ENCODE results near the gene SKI. TPM values are rescaled to one million over a fixed set of nuclear protein-coding genes. Genes with fewer than 3 reads are reported as not detected.

Gene SKI
- total and polyA plus RNA-seq, 10 of the 15 experiments (the other 5 are each of a cell fraction or from before 2014, with no cell fraction given): 0.03 to 14.9 (median 0.96) TPM

- TF ChIP-seq CBX3 (IDR thresholded peaks at IDR 0.05; ENCODE audit: borderline replicate concordance, low read depth): no peak
- no peak for TF ChIP-seq CEBPB (IDR thresholded peaks at IDR 0.05; ENCODE audit: borderline replicate concordance in 1 of 2, low read depth in 2 of 2, low read length in 2 of 2)
- TF ChIP-seq, protein P1, sequence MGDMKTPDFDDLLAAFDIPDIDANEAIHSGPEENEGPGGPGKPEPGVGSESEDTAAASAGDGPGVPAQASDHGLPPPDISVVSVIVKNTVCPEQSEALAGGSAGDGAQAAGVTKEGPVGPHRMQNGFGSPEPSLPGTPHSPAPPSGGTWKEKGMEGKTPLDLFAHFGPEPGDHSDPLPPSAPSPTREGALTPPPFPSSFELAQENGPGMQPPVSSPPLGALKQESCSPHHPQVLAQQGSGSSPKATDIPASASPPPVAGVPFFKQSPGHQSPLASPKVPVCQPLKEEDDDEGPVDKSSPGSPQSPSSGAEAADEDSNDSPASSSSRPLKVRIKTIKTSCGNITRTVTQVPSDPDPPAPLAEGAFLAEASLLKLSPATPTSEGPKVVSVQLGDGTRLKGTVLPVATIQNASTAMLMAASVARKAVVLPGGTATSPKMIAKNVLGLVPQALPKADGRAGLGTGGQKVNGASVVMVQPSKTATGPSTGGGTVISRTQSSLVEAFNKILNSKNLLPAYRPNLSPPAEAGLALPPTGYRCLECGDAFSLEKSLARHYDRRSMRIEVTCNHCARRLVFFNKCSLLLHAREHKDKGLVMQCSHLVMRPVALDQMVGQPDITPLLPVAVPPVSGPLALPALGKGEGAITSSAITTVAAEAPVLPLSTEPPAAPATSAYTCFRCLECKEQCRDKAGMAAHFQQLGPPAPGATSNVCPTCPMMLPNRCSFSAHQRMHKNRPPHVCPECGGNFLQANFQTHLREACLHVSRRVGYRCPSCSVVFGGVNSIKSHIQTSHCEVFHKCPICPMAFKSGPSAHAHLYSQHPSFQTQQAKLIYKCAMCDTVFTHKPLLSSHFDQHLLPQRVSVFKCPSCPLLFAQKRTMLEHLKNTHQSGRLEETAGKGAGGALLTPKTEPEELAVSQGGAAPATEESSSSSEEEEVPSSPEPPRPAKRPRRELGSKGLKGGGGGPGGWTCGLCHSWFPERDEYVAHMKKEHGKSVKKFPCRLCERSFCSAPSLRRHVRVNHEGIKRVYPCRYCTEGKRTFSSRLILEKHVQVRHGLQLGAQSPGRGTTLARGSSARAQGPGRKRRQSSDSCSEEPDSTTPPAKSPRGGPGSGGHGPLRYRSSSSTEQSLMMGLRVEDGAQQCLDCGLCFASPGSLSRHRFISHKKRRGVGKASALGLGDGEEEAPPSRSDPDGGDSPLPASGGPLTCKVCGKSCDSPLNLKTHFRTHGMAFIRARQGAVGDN (IDR thresholded peaks at IDR 0.05): no peak
- TF ChIP-seq RUNX3 (IDR thresholded peaks at IDR 0.05; ENCODE audit: low read length): no peak
- TF ChIP-seq KLF5 (IDR thresholded peaks at IDR 0.05; ENCODE audit: partially characterized antibody): no peak
These were observed 79.9 kb downstream of the SKI start (continued) for GRCh38 chr1:2307972-2308371.

DNA sequence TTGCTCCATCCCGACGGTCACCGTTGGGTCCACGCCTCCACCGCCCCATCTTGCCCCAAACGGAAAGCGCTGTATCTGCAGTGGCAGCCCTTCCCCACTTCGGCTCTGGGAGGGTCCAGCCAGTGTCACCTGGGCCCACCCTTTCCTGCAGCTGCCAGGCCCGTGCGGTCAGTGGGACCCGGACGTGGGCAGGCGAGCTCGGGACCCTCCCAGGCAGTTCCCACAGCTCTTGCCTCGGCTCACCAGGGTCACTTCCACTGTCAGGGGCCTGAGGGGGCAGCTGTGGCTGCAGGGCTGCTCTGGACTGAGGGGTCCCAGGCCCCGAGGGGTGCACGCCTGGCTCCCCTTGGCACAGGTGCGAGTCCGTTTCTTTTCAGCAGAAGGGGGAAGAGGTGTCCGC is 80.7 kb downstream of the SKI start:
- ChIA-PET SMC1A (ENCODE audit: uncharacterized antibody, unreplicated experiment) (interaction anchor here (1.0 kb wide), 1 partner anchor 113 kb away, joined by 3 read pairs; no protein-coding TSS in a partner anchor), RAD21 (ENCODE audit: unreplicated experiment) (no interaction called here), POLR2A (interaction anchor here (0.6 kb wide), 1 partner anchor 178 kb away, joined by 10 read pairs; no protein-coding TSS in a partner anchor), CTCF (no interaction called here)
- no peak overlapping the region for H3K4me3 ChIP-seq
- H3K4me1 ChIP-seq (ENCODE audit: control insufficient read depth, insufficient read depth, low read length): peaks cover 10% of the 10 kb centered on the region; the same call in 1 of the 2 replicates
- H3K79me2 ChIP-seq (ENCODE audit: control insufficient read depth, insufficient read depth, low read length): no peaks in the 10 kb centered on the region
- H4K20me1 ChIP-seq (ENCODE audit: control insufficient read depth, insufficient read depth): no peaks in the 10 kb centered on the region
- no peak for DNase-seq (ENCODE audit: low read depth, low spot score)
- H3K4me2 ChIP-seq (ENCODE audit: control insufficient read depth, insufficient read depth): no peak overlapping the region
- FAIRE-seq: no peak
- 92% methylated on average over 17 of the region's 20 CpGs for WGBS (ENCODE audit: insufficient coverage, insufficient replicate concordance, low lambda C conversion rate, missing lambda C conversion rate)
- H3K9ac ChIP-seq (ENCODE audit: control insufficient read depth, insufficient read depth, low read length): no peak overlapping the region
- ATAC-seq: no peak
- BruUV-seq (replicated peaks): no TSS peak
- H3K27ac ChIP-seq (ENCODE audit: control insufficient read depth, insufficient read depth): no peak overlapping the region
- H3K27me3 ChIP-seq (replicated peaks in 1 of 2; ENCODE audit: control insufficient read depth in 2 of 2, insufficient read depth in 2 of 2, low read length in 1 of 2): no peaks in the 10 kb centered on the region
- H2AFZ ChIP-seq (ENCODE audit: control insufficient read depth, low read depth, low read length): no peak overlapping the region
- no peaks in the 10 kb centered on the region for H3K9me3 ChIP-seq (replicated peaks; ENCODE audit: control insufficient read depth, insufficient read depth, low read length)
- in situ Hi-C loops (cut with MboI): no loop called here
- intact Hi-C loops (cut with micrococcal nuclease; ENCODE audit: unreplicated experiment): loop anchor here (10.0 kb wide), 1 partner anchor 236 kb away; no protein-coding TSS in a partner anchor
- no peak for TF ChIP-seq SMAD5 (IDR thresholded peaks at IDR 0.05; ENCODE audit: low read depth)
- no peak for TF ChIP-seq KLF5 (IDR thresholded peaks at IDR 0.05; ENCODE audit: partially characterized antibody)
- no peak for TF ChIP-seq TCF7 (IDR thresholded peaks at IDR 0.05; ENCODE audit: borderline replicate concordance)
- no peak for TF ChIP-seq HCFC1 (IDR thresholded peaks at IDR 0.05; ENCODE audit: low read length)
- no peak for TF ChIP-seq SMARCA5 (IDR thresholded peaks at IDR 0.05)
- no peak for TF ChIP-seq RAD51 (IDR thresholded peaks at IDR 0.05)
- H3K36me3 ChIP-seq (ENCODE audit: control insufficient read depth in 2 of 2, insufficient read depth in 2 of 2, low read length in 1 of 2): peaks cover 2 to 17% of the 10 kb centered on the region in 2 experiments; a peak in 3 of 4 replicates
